COLO829 (cell line): Measurements from ENCODE around the gene MAP3K3.
A peak's percentile ranks its signal among the peaks of the same experiment; 100 is the strongest.

Source experiments
- DNase-seq: peaks from one replicate; pipeline ENCODE4 v3.0.0; 2012; ENCODE audit warnings: low spot score

The MAP3K3 gene

GRCh38 chr17:63652106-63652505, 29.9 kb downstream of the MAP3K3 start:
- DNase-seq: no peak

DNA sequence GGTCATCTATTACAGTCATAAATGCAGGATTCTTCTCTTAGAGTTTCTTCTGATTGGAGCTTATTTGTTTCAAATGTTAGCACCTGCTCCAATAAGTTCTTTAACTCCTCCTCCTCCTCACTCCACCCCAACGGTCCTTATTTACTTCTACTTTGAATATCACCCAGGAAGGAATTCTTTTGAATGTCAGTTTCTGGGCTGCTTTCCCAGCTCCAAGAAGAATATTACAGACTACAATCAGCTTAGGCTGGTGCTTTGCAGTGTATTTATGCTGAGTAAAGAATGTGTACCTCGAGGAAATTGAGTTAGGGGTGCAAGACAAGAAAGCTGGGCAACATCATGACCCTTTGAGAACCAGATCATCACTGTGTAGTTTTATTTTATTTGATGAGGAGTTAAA, 30.8 kb downstream of the MAP3K3 start:
- no peak for DNase-seq

- DNase-seq: no peak
These were observed 35.6 kb downstream of the MAP3K3 start for GRCh38 chr17:63657786-63658185.

DNA sequence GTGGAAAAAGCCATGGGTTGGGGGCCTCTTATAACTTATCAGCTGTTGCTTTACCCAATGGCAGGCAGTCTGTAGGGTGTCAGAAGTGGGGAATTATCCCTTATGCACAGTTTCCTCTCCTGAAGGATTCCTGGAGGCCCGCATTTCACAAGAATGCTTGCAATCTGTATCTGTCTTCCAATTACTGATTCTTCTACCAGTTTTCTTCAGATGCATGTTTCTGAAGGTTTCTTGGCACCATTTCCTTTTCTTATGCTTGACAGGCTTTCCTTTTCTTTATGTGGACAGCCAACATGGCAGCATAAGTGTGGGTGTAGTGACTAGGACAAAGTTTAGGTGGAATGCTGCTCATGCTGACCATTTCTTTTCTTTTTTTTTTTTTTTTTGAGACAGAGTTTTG, 36.1 kb downstream of the MAP3K3 start:
- DNase-seq: no peak

GRCh38 chr17:63659850-63660249, 37.6 kb downstream of the MAP3K3 start:
- DNase-seq: no peak

GRCh38 chr17:63665527-63666214, 43.5 kb downstream of the MAP3K3 start:
- DNase-seq: no peak

- no peak for DNase-seq
These were observed 50.6 kb downstream of the MAP3K3 start for GRCh38 chr17:63672856-63673255.

- DNase-seq: no peak
These were observed 53.0 kb downstream of the MAP3K3 start for GRCh38 chr17:63675231-63675606.

DNA sequence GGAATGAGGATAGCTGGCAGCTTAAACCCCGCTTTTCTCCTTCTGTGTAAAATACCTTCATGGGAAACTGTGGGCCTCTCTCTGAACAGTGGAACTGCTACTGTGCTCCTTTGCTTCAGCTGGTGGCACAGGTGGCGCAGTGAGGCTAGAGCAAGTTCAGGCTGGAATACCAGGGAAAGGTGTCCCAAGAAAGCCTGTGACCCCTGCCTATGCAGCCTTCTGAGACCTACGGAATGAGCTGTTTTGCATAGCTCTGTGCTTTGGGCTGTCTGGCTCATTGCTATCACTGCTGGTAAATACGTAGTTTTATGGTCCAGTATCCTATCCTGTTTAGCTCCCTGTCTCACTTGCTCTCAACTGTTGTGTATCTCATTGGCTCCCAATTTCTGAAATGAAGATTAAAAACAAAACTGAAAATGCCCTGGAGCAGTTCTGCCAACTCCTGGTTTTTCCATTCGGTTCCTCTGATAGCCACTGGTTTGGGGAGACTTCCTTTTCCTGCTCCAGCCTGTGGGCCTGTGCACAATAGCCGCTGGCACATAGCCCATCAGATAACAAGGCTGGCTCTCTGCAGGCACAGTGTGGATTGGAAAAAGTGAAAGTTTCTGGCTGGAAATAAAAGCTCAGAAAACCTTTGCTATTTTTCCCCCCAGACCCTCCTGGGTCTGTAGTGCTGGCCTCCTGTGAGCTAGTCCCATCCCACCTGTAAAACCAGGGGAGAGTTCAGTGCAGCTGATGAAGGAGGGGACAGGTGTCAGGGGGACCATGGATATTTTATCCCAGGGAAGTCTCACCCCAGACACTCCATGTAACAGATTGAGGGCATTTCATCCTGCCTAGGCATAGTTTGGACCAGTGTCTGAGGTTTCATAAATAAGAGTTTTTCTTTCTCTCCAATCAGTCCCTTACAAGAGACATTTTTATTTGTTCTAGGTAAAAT, 53.7 kb downstream of the MAP3K3 start:
- peak; percentile 54 for DNase-seq

GRCh38 chr17:63676584-63676983, 54.4 kb downstream of the MAP3K3 start:
- no peak for DNase-seq

DNA sequence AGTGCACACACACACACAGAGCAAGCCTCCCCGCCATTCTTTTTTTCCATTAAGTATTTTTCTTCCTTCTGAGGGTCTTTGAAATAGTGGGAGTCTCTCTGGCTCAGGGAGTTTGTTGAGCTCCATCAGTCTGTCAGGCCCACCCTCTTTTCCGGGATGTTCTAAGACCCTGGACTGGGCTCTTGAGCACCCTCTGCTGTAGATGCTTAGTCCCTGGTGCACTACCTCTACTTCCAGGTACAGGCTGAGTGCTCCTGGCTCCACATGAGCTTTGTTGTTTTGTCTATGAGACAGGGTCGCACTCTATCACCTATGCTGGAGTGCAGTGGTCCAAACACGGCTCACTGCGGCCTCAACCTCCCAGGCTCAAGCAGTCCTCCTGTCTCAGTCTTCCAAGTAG, 57.0 kb downstream of the MAP3K3 start:
- no peak for DNase-seq

- no peak for DNase-seq
These were observed 58.5 kb downstream of the MAP3K3 start for GRCh38 chr17:63680700-63681099.

- peak; percentile 37 for DNase-seq
These were observed 59.3 kb downstream of the MAP3K3 start for GRCh38 chr17:63681530-63681929.

DNA sequence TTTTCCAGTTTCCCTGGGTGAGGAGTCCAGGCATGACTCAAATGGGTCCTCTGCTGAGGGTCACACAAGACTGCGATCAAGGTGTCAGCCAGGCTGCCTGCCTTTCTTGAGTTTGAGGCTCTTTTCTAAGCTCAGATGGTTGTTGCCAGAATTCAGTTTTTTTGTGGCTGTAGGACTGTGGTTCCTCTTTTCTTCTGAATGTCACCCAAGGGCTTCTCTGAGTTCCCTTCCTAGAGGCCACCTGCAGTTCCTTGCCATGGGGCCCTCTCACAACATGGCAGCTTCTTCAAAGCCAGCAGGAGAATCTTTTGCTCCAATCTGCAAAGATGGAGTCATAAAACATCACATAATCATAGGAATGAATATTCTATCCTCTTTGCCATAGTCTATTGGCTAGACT, 60.2 kb downstream of the MAP3K3 start:
- no peak for DNase-seq

DNA sequence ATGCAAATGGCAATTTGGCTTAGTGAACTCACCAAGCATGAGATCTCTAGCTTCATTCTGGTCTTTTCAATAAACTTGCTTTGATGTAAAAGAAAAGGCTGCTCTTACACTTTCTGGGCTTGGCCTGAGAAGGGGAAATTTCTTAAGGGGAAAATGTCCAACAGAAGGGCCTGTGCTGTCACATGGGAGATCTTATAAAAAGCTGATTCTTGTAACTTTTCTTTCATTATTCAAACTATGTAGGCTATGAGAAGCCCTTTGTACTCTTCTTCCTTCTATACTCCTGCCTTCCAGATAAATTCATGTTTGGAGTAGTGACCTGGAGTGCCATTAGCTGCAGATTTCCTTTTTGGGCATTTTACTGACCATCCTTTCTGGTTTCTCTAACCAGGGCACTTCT, 60.8 kb downstream of the MAP3K3 start:
- peak; percentile 80 for DNase-seq

GRCh38 chr17:63685041-63685440, 62.8 kb downstream of the MAP3K3 start:
- DNase-seq: no peak

DNA sequence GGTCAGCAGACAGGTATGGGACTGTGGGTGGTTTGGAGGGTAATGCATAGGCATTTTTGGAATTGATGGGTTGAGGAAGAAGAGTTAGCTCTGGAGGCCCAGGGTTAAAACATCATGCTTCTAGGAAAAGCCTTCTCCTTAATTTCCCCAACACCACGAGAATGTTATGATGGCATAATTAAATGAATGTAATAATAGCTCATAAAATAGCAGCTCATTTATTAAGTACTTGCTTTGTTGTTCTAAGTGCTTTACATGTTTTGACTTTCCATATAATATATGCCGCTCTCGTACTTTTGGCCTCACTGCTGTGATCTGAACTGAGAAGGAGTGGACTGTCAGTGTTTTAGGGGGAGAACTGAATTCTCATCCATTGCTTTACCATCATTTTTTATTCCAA, 63.4 kb downstream of the MAP3K3 start:
- DNase-seq: no peak

DNA sequence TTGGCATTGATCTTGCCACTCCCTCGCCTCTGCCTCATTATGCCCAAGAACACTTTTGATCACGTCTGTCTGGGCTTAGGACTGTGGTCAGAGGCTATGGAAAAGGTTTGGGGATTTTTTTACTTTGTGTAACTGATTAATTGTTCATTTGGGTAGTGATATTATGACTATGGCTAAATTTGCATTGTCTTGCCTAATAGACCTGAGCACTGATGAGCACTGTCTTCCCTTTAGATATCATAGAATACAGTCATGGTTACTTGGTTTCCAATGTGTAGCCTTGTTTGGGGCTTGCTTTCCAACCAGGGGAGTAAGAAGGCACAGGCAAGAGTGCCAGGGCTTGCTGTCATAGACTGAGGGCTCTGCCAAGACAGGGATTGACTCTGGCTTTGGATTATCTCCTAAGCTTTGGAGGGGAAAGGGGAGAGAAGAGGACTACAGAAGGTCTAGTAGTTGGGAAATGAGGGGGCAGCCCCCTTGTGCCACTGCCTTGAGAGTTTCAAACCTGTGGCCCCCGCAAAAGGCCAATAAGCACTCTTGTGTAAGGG, 64.0 kb downstream of the MAP3K3 start:
- DNase-seq: no peak

GRCh38 chr17:63688396-63689020, 66.3 kb downstream of the MAP3K3 start:
- DNase-seq: no peak

- DNase-seq: no peak
These were observed 67.3 kb downstream of the MAP3K3 start for GRCh38 chr17:63689479-63689878.

- DNase-seq: no peak
These were observed 70.1 kb downstream of the MAP3K3 start for GRCh38 chr17:63692195-63692816.

GRCh38 chr17:63693411-63694113, 71.3 kb downstream of the MAP3K3 start:
- no peak for DNase-seq
